Stomach (tissue), 9 donors: ENCODE data around the gene NME7. TPM values are rescaled to one million over a fixed set of nuclear protein-coding genes. Genes with fewer than 3 reads are reported as not detected.

Experiments used
- DNase-seq, 2 donors: peaks; one replicate each; pipeline versions ENCODE4 v3.0.0 to v3.0.0-alpha.2; 2013 to 2019
- H3K27ac ChIP-seq, 5 donors: fragments of 200-600 bp in 4 of 5; sonication (generic) in 4 of 5; one replicate each; pipeline ENCODE4 v1.5.1; 2013 to 2019; ENCODE audit warnings: mild to moderate bottlenecking in 1 of 5, moderate library complexity in 1 of 5
- H3K27me3 ChIP-seq, 3 donors: fragments of 200-600 bp; sonication (generic); one replicate each; pipeline ENCODE4 v1.5.1; 2017 to 2019; ENCODE audit warnings: mixed run types in 1 of 3
- H3K36me3 ChIP-seq, 4 donors: fragments of 200-600 bp; sonication (generic); 1 replicate in 3 of 4; 2 replicates in 1 of 4; pipeline ENCODE4 v1.5.1; 2016 to 2019
- H3K4me1 ChIP-seq, 4 donors: fragments of 200-600 bp; sonication (generic); one replicate each; pipeline ENCODE4 v1.5.1; 2016 to 2019
- H3K4me3 ChIP-seq, 4 donors: fragments of 200-600 bp; sonication (generic) in 3 of 4; one replicate each; pipeline ENCODE4 v1.5.1; 2016 to 2019; ENCODE audit warnings: mild to moderate bottlenecking in 1 of 4
- H3K9me3 ChIP-seq, 4 donors: fragments of 200-600 bp; sonication (generic); one replicate each; pipeline ENCODE4 v1.5.1; 2016 to 2019
- EP300 ChIP-seq: sonication (generic); formaldehyde crosslinking; IDR thresholded peaks from one replicate; pipeline ENCODE4 v1.6.1; 2017; ENCODE audit warnings: antibody characterized with exemption
- POLR2A ChIP-seq, 4 donors: fragments of 450-650 bp; IDR thresholded peaks; one replicate each; pipeline ENCODE4 v1.6.1; 2016; ENCODE audit warnings: antibody characterized with exemption in 4 of 4, control low read depth in 2 of 4, mild to moderate bottlenecking in 1 of 4, moderate library complexity in 1 of 4
- POLR2AphosphoS5 ChIP-seq, 3 donors: sonication (generic); formaldehyde crosslinking; IDR thresholded peaks; one replicate each; pipeline ENCODE4 v1.6.1; 2016; ENCODE audit warnings: antibody characterized with exemption in 3 of 3
- WGBS, 5 donors: extraction: QIAGEN DNeasy Blood & Tissue Kit in 3 of 5; methylation state at CpG; one replicate each; pipeline versions ENCODE4 v1.1.5 to v1.1.7; 2013 to 2018; 5-methylcytosine and 5-hydroxymethylcytosine counted together
- intact Hi-C: fragments of 100-400 bp; cut with DNase I; formaldehyde crosslinking; loops from one replicate; pipeline ENCODE4 v1.15.1; 2023; ENCODE audit warnings: low total_unique reads
- polyA plus RNA-seq, 3 donors: library from polyadenylated mRNA; stranded (reverse); fragments of 200-250 nt; gene quantifications; one replicate each; pipeline ENCODE4 v1.2.3, GENCODE V29; 2013
- total RNA-seq, 5 donors: library from RNA; depleted of rRNA; stranded (reverse); fragments of >200 nt; gene quantifications; one replicate each; pipeline versions ENCODE4 v1.1.0 to v1.2.3, GENCODE V29; 2014 to 2016
- TF ChIP-seq, protein P1 (sequence below), 7 experiments: fragments of 450-650 bp in 4 of 7; fragments of 200-600 bp in 3 of 7; sonication (generic) in 3 of 7; IDR thresholded peaks; one replicate each; pipeline ENCODE4 v1.5.1; 2016 to 2019; ENCODE audit warnings: antibody characterized with exemption in 7 of 7, control low read depth in 2 of 7, mild to moderate bottlenecking in 1 of 7
- donor health status: healthy with polysubstance abuse.
- donor health status: Bipolar disorder and iron deficiency.
- donor health status: healthy.

NME7 gene
- total and polyA plus RNA-seq, 8 donors = 7.6 to 44.3 (median 8.2) TPM; not detected in 1

DNA sequence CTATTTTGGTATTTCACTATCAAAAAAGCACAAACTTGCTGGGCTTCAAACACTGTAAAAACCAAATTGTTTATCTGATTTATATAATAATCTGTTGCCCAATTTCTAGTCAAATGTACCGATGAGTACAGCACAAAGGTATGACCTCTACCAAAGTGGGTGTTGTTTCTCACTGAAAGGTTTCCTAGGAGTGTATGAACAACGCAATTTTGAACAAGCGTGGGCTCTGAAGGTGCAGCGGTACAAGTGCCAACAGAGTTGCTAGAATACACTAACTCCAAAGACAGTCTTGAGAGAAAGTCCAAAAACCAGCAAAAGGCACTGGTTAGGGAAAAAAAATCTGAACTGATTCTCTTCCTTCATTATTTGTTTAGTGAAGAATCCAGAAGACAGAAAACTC, 130.7 kb downstream of the NME7 start:
- H3K27ac ChIP-seq = no peak overlapping the region
- TF ChIP-seq POLR2AphosphoS5 (IDR thresholded peaks at IDR 0.05) (no peak), POLR2A (IDR thresholded peaks at IDR 0.05) (no peak), EP300 (no peak)
- TF ChIP-seq, protein P1, sequence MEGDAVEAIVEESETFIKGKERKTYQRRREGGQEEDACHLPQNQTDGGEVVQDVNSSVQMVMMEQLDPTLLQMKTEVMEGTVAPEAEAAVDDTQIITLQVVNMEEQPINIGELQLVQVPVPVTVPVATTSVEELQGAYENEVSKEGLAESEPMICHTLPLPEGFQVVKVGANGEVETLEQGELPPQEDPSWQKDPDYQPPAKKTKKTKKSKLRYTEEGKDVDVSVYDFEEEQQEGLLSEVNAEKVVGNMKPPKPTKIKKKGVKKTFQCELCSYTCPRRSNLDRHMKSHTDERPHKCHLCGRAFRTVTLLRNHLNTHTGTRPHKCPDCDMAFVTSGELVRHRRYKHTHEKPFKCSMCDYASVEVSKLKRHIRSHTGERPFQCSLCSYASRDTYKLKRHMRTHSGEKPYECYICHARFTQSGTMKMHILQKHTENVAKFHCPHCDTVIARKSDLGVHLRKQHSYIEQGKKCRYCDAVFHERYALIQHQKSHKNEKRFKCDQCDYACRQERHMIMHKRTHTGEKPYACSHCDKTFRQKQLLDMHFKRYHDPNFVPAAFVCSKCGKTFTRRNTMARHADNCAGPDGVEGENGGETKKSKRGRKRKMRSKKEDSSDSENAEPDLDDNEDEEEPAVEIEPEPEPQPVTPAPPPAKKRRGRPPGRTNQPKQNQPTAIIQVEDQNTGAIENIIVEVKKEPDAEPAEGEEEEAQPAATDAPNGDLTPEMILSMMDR (IDR thresholded peaks at IDR 0.05) = no peak
- no peaks in the 10 kb centered on the region for H3K27me3 ChIP-seq
- no peak for DNase-seq
- H3K4me3 ChIP-seq = no peak overlapping the region
- peaks cover 0 to 13% (median 4%) of the 10 kb centered on the region in 4 donors for H3K4me1 ChIP-seq
- H3K9me3 ChIP-seq = no peaks in the 10 kb centered on the region
- WGBS, 5 donors = 73 to 100% (median 98%) methylated on average over 4 of the region's 4 CpGs
- no peaks in the 10 kb centered on the region for H3K36me3 ChIP-seq
- intact Hi-C loops = no loop called here

DNA sequence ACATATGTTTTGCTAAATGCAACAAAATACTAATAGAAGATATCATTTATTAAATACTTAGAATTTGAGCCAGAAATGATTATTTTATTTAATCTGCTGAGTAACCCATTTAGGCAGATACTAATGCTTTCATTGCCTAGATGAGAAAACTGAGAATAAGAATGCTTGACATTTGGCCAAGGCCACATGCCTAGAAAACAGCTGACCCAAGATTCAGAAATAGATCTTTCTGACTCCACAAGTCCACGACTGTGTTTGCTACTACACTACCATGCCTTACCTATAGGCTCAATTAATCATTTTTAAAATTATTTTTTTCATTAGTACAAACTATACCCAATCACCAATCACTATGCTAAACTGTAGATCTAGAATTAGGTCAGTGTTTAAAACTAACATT, 131.5 kb downstream of the NME7 start:
- H3K9me3 ChIP-seq = no peaks in the 10 kb centered on the region
- TF ChIP-seq, protein P1 (IDR thresholded peaks at IDR 0.05) = no peak
- no peak for TF ChIP-seq POLR2AphosphoS5 (IDR thresholded peaks at IDR 0.05)
- TF ChIP-seq EP300 = no peak
- no peak for TF ChIP-seq POLR2A (IDR thresholded peaks at IDR 0.05)
- WGBS, 5 donors = 38 to 66% (median 54%) methylated on average over 1 of the region's 1 CpG
- no peaks in the 10 kb centered on the region for H3K36me3 ChIP-seq
- H3K4me1 ChIP-seq = peaks cover 0 to 8% (median 2%) of the 10 kb centered on the region in 4 donors
- no peak overlapping the region for H3K4me3 ChIP-seq
- no peak overlapping the region for H3K27ac ChIP-seq
- intact Hi-C loops = no loop called here
- peak in 1 of 2 donors; percentile 28 for DNase-seq
- no peaks in the 10 kb centered on the region for H3K27me3 ChIP-seq

DNA sequence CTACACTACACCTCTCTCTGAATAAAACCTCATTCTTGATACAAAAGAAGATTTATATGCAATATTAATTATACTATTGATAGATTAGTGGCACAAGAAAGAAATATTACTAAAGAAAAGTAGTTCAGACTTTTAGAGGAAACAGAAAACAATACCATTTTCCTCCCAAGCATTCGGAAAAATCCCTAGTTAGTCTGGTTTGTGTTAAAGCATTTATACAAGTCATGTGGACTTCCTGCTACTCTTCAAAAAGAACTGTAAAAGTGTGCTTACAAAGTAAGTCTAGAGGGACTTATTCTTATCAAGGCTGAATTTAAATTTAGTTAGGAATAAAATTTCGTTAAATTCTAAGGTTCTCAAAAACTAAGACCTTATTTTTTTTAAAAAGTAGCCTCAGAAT, 132.0 kb downstream of the NME7 start:
- WGBS, 5 donors = 84 to 92% (median 88%) methylated on average over 2 of the region's 2 CpGs
- no peak for DNase-seq
- intact Hi-C loops = no loop called here

DNA sequence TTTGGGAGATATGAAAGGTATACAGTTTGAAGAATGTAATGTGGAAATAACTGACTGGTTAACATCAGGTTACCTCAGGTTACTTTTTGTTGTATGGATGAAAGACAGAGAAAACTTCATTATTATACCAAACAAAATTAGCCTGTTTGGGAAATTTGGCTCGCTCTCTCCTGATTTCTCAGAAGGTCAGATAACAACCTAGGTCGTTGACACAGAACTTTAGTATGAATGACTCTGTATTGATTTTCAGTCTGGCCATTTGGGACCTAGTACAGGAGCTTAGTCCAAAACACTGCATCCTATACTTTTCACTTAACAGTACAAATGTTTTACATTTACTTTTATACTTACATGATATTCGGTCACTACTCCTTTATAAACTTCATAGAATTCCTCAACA, 132.8 kb downstream of the NME7 start:
- Histone ChIP-seq H3K36me3 (peaks cover 0 to under 1% (median 0%) of the 10 kb centered on the region in 4 donors), H3K27ac (no peak overlapping the region), H3K9me3 (no peaks in the 10 kb centered on the region), H3K4me1 (no peaks in the 10 kb centered on the region), H3K4me3 (no peak overlapping the region), H3K27me3 (no peaks in the 10 kb centered on the region)
- TF ChIP-seq POLR2AphosphoS5 (IDR thresholded peaks at IDR 0.05) = no peak
- TF ChIP-seq, protein P1 (IDR thresholded peaks at IDR 0.05) = no peak
- no peak for TF ChIP-seq EP300
- no peak for TF ChIP-seq POLR2A (IDR thresholded peaks at IDR 0.05)
- no peak for DNase-seq
- intact Hi-C loops = no loop called here
- 71 to 86% (median 74%) methylated on average over 3 of the region's 3 CpGs for whole genome bisulfite sequencing, 5 donors

More for the DNA sequence above, 132.0 kb downstream of the NME7 start:
- H3K27ac ChIP-seq = no peak overlapping the region
- peaks cover 0 to 2% (median 0%) of the 10 kb centered on the region in 4 donors for H3K4me1 ChIP-seq
- no peaks in the 10 kb centered on the region for H3K9me3 ChIP-seq
- H3K27me3 ChIP-seq = no peaks in the 10 kb centered on the region
- TF ChIP-seq, protein P1 (IDR thresholded peaks at IDR 0.05) = no peak
- no peak for TF ChIP-seq EP300
- TF ChIP-seq POLR2A (IDR thresholded peaks at IDR 0.05) = no peak
- no peak for TF ChIP-seq POLR2AphosphoS5 (IDR thresholded peaks at IDR 0.05)
- no peak overlapping the region for H3K4me3 ChIP-seq
- no peaks in the 10 kb centered on the region for H3K36me3 ChIP-seq
